GM23338 (cell line): ENCODE data around the gene SFXN1. TPM values are rescaled to one million over a fixed set of nuclear protein-coding genes. Genes with fewer than 3 reads are reported as not detected.

Source experiments
- ATAC-seq: fragments of 200-7000 bp; cut with Tn5 transposase; 3 replicates; pipeline ENCODE4 v1.9.1; 2020
- DNase-seq: peaks from one replicate; pipeline ENCODE4 v3.0.0-alpha.2; 2015; ENCODE audit warnings: low spot score
- H2AFZ ChIP-seq: fragments of 200-600 bp; sonication (generic); 2 replicates; pipeline ENCODE4 v1.8.0; 2016; ENCODE audit warnings: antibody characterized with exemption, mild to moderate bottlenecking, moderate library complexity
- H3F3A ChIP-seq: fragments of 200-600 bp; sonication (generic); replicated peaks from 2 replicates; pipeline ENCODE4 v1.8.0; 2017; ENCODE audit warnings: antibody characterized with exemption, mixed run types, low read depth
- H3K27ac ChIP-seq: fragments of 200-600 bp; sonication (generic); 2 replicates; pipeline ENCODE4 v1.6.1; 2016; ENCODE audit warnings: low read depth
- H3K27me3 ChIP-seq: fragments of 200-600 bp; sonication (generic); 2 replicates; pipeline ENCODE4 v1.8.0; 2016; ENCODE audit warnings: mild to moderate bottlenecking, mixed run types, moderate library complexity; ENCODE audit not compliant: insufficient read depth
- H3K36me3 ChIP-seq: fragments of 200-600 bp; sonication (generic); 2 replicates; pipeline ENCODE4 v1.8.0; 2016; ENCODE audit warnings: mild to moderate bottlenecking; ENCODE audit not compliant: insufficient read depth
- H3K4me1 ChIP-seq: fragments of 200-600 bp; sonication (generic); 2 replicates; pipeline ENCODE4 v1.8.0; 2016; ENCODE audit warnings: mild to moderate bottlenecking, moderate library complexity; ENCODE audit not compliant: insufficient read depth
- H3K4me2 ChIP-seq: fragments of 200-600 bp; sonication (generic); 2 replicates; pipeline ENCODE4 v1.7.1; 2017; ENCODE audit warnings: mixed run types
- H3K4me3 ChIP-seq: fragments of 200-600 bp; sonication (generic); 2 replicates; pipeline ENCODE4 v1.6.1; 2016; ENCODE audit warnings: mixed run types
- H3K79me2 ChIP-seq: fragments of 200-600 bp; sonication (generic); replicated peaks from 2 replicates; pipeline ENCODE4 v1.8.0; 2017; ENCODE audit warnings: mild to moderate bottlenecking; ENCODE audit not compliant: insufficient read depth
- H3K9me2 ChIP-seq: fragments of 200-600 bp; sonication (generic); 2 replicates; pipeline ENCODE4 v1.8.0; 2017; ENCODE audit not compliant: insufficient read depth
- H4K20me1 ChIP-seq: fragments of 200-600 bp; sonication (generic); replicated peaks from 2 replicates; pipeline ENCODE4 v1.8.0; 2017; ENCODE audit warnings: mild to moderate bottlenecking; ENCODE audit not compliant: insufficient read depth
- H3K27ac Mint-ChIP-seq: 2 replicates; pipeline ENCODE4 v1.8.0; 2020; ENCODE audit warnings: inconsistent platforms, mild to moderate bottlenecking, moderate library complexity, mixed read lengths
- H3K27me3 Mint-ChIP-seq: 3 replicates; pipeline ENCODE4 v1.8.0; 2022; ENCODE audit warnings: low read depth, mild to moderate bottlenecking, moderate library complexity, mixed read lengths, inconsistent platforms; ENCODE audit not compliant: insufficient read depth, poor library complexity
- H3K36me3 Mint-ChIP-seq: 3 replicates; pipeline ENCODE4 v1.8.0; 2021; ENCODE audit warnings: low read depth, mild to moderate bottlenecking, inconsistent platforms, moderate library complexity, mixed read lengths
- H3K4me1 Mint-ChIP-seq: 3 replicates; pipeline ENCODE4 v1.8.0; 2020; ENCODE audit warnings: mild to moderate bottlenecking, inconsistent platforms, mixed read lengths
- H3K4me3 Mint-ChIP-seq: 3 replicates; pipeline ENCODE4 v1.8.0; 2021; ENCODE audit warnings: moderate library complexity, mild to moderate bottlenecking, inconsistent platforms, mixed read lengths
- H3K9me3 Mint-ChIP-seq: 3 replicates; pipeline ENCODE4 v1.8.0; 2020; ENCODE audit warnings: moderate library complexity, mild to moderate bottlenecking, inconsistent platforms, mixed read lengths
- CREB1 ChIP-seq: fragments of 250-450 bp; sonication (Bioruptor Pico); IDR thresholded peaks from 2 replicates; pipeline ENCODE4 v1.5.0; 2020; ENCODE audit warnings: low read depth, mild to moderate bottlenecking, moderate library complexity
- EZH2 ChIP-seq: fragments of 200-600 bp; sonication (generic); IDR thresholded peaks from one replicate; pipeline ENCODE4 v1.8.0; 2017; ENCODE audit warnings: antibody characterized with exemption, mild to moderate bottlenecking, low read depth; ENCODE audit not compliant: unreplicated experiment
- JUNB ChIP-seq: IDR thresholded peaks from one replicate; pipeline ENCODE4 v1.6.1; 2016; ENCODE audit warnings: antibody characterized with exemption; ENCODE audit not compliant: unreplicated experiment
- POLR2AphosphoS5 ChIP-seq: IDR thresholded peaks from 2 replicates; pipeline ENCODE4 v1.6.1; 2016; ENCODE audit warnings: antibody characterized with exemption, low read depth
- STAT1 ChIP-seq: IDR thresholded peaks from one replicate; pipeline ENCODE4 v1.6.1; 2016; ENCODE audit warnings: antibody characterized with exemption; ENCODE audit not compliant: unreplicated experiment
- ZNF462 ChIP-seq: fragments of 250-450 bp; sonication (Bioruptor Pico); IDR thresholded peaks from 2 replicates; pipeline ENCODE4 v1.5.0; 2020; ENCODE audit warnings: mild to moderate bottlenecking, moderate library complexity
- polyA plus RNA-seq: library from polyadenylated mRNA; unstranded; fragments of >200 nt; fragmentation: Nextera tagmentation; extraction: Ambion mirVana; gene quantifications from 2 replicates; pipeline ENCODE4 v1.2.1, GENCODE V29; 2016
- total RNA-seq: library from RNA; depleted of rRNA; stranded (reverse); fragments of >200 nt; shearing (Covaris generic); gene quantifications from 2 replicates; pipeline ENCODE4 v1.2.3, GENCODE V29; 2014

SFXN1 gene
- total and polyA plus RNA-seq, 2 experiments from 2014 or later, result 44.0 to 97.7 TPM

- TF ChIP-seq ZNF462 (no peak), CREB1 (CRISPR knock-in tag) (no peak), POLR2AphosphoS5 (no peak)
Observed at GRCh38 chr5:175542966-175543235, 64.5 kb downstream of the SFXN1 start (continued).

- Histone ChIP-seq H3K9me2 (peaks cover 6% of the 10 kb centered on the region; the same call in 1 of the 2 replicates), H2AFZ (no peak overlapping the region), H3K27ac (no peak overlapping the region), H4K20me1 (no peaks in the 10 kb centered on the region), H3F3A (no peaks in the 10 kb centered on the region), H3K4me2 (no peak overlapping the region), H3K4me1 (peaks cover 26% of the 10 kb centered on the region), H3K4me3 (no peak overlapping the region), H3K27me3 (no peaks in the 10 kb centered on the region), H3K36me3 (no peaks in the 10 kb centered on the region), H3K79me2 (no peaks in the 10 kb centered on the region)
- TF ChIP-seq JUNB (no peak), CREB1 (CRISPR knock-in tag) (no peak)
- H3K4me1 Mint-ChIP-seq, result peaks cover 48% of the 10 kb centered on the region
- H3K27ac Mint-ChIP-seq, result no peak overlapping the region
- H3K27me3 Mint-ChIP-seq, result peaks cover 16% of the 10 kb centered on the region
- no peak overlapping the region for H3K4me3 Mint-ChIP-seq
- no peak for ATAC-seq
- H3K36me3 Mint-ChIP-seq, result no peaks in the 10 kb centered on the region
- H3K9me3 Mint-ChIP-seq, result no peaks in the 10 kb centered on the region
- DNase-seq, result no peak
Observed at GRCh38 chr5:175544108-175544511, 65.8 kb downstream of the SFXN1 start.

- DNase-seq (no peak), ATAC-seq (no peak)
- Mint-ChIP-seq H3K27ac (no peak overlapping the region), H3K9me3 (no peaks in the 10 kb centered on the region), H3K4me1 (peaks cover 50% of the 10 kb centered on the region), H3K27me3 (peaks cover 18% of the 10 kb centered on the region), H3K4me3 (no peak overlapping the region), H3K36me3 (no peaks in the 10 kb centered on the region)
- H3F3A ChIP-seq, result no peaks in the 10 kb centered on the region
- H3K4me2 ChIP-seq, result no peak overlapping the region
- no peaks in the 10 kb centered on the region for H3K36me3 ChIP-seq
- H2AFZ ChIP-seq, result no peak overlapping the region
- no peak overlapping the region for H3K27ac ChIP-seq
- no peaks in the 10 kb centered on the region for H3K27me3 ChIP-seq
- H3K4me1 ChIP-seq, result peaks cover 25% of the 10 kb centered on the region
- H4K20me1 ChIP-seq, result no peaks in the 10 kb centered on the region
- H3K9me2 ChIP-seq, result peaks cover 6% of the 10 kb centered on the region; the same call in 1 of the 2 replicates
- H3K4me3 ChIP-seq, result no peak overlapping the region
- H3K79me2 ChIP-seq, result no peaks in the 10 kb centered on the region
- no peak for TF ChIP-seq ZNF462
- TF ChIP-seq CREB1 (CRISPR knock-in tag), result no peak
- no peak for TF ChIP-seq EZH2
- TF ChIP-seq STAT1, result no peak
Observed at GRCh38 chr5:175544586-175544985, 66.2 kb downstream of the SFXN1 start.
